Measurements from ENCODE around the gene CBFA2T3.

The CBFA2T3 gene

GRCh38 chr16:88842806-88843205, 134.2 kb downstream of the CBFA2T3 start:
- no peak for DNase-seq (ENCODE audit: low read depth)
- TF ChIP-seq, protein P1, sequence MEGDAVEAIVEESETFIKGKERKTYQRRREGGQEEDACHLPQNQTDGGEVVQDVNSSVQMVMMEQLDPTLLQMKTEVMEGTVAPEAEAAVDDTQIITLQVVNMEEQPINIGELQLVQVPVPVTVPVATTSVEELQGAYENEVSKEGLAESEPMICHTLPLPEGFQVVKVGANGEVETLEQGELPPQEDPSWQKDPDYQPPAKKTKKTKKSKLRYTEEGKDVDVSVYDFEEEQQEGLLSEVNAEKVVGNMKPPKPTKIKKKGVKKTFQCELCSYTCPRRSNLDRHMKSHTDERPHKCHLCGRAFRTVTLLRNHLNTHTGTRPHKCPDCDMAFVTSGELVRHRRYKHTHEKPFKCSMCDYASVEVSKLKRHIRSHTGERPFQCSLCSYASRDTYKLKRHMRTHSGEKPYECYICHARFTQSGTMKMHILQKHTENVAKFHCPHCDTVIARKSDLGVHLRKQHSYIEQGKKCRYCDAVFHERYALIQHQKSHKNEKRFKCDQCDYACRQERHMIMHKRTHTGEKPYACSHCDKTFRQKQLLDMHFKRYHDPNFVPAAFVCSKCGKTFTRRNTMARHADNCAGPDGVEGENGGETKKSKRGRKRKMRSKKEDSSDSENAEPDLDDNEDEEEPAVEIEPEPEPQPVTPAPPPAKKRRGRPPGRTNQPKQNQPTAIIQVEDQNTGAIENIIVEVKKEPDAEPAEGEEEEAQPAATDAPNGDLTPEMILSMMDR (conservative IDR thresholded peaks at IDR 0.05; ENCODE audit: control insufficient read depth, insufficient read depth, low read depth, low read length), result no peak
- no peak overlapping the region for H3K4me3 ChIP-seq (ENCODE audit: control insufficient read depth, low read depth, low read length)

- no peak for DNase-seq (ENCODE audit: low read depth)
- TF ChIP-seq, protein P1 (conservative IDR thresholded peaks at IDR 0.05; ENCODE audit: control insufficient read depth, insufficient read depth, low read depth, low read length), result no peak
- no peak overlapping the region for H3K4me3 ChIP-seq (ENCODE audit: control insufficient read depth, low read depth, low read length)
Observed at GRCh38 chr16:88842308-88842756, 134.7 kb downstream of the CBFA2T3 start.

DNA sequence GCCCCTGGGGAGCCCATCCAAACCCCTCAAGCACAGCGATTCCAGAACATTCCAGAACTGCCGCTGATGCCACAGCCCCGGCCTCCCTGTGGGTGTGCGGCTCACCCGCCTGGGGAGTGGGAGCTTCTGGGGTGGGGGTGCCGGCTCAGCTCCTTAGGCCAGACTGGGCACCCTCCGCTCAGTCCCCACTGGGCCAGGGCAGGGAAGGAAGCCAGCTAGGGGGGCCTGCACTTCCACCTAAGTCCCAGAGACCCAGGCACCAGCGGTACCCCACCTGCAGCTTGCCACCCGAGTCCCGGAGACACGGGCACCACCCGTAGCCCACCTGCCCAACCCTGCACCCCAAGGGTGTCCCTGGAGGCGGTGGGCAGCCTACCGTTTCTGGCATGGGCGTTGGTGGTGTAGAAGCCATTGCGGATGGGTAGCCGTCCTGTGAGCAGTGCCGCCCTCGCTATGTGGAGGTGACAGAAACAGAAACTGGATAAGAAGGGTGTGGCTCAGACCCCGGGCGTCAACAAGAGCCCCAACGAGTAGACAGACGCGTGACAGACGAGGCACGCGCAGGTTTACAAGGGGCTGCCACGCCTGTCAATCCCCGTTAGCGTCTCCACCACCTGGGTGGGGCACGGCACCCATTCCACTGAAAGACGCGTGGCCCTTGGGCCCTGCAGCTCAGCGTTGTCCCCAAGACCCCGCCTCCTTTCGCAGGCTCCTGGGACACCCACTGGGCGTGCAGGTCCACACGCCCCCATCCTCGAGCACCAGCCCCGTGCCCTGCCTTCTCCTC, 135.3 kb downstream of the CBFA2T3 start:
- DNase-seq (ENCODE audit: low read depth), result no peak
- TF ChIP-seq, protein P1 (conservative IDR thresholded peaks at IDR 0.05; ENCODE audit: control insufficient read depth, insufficient read depth, low read depth, low read length), result no peak
- H3K4me3 ChIP-seq (ENCODE audit: control insufficient read depth, low read depth, low read length), result no peak overlapping the region

GRCh38 chr16:88840600-88841215, 136.3 kb downstream of the CBFA2T3 start:
- no peak for DNase-seq (ENCODE audit: low read depth)
- TF ChIP-seq, protein P1 (conservative IDR thresholded peaks at IDR 0.05; ENCODE audit: control insufficient read depth, insufficient read depth, low read depth, low read length), result no peak
- no peak overlapping the region for H3K4me3 ChIP-seq (ENCODE audit: control insufficient read depth, low read depth, low read length)

- no peak for DNase-seq (ENCODE audit: low read depth)
- no peak overlapping the region for H3K4me3 ChIP-seq (ENCODE audit: control insufficient read depth, low read depth, low read length)
- TF ChIP-seq, protein P1 (conservative IDR thresholded peaks at IDR 0.05; ENCODE audit: control insufficient read depth, insufficient read depth, low read depth, low read length), result no peak
Observed at GRCh38 chr16:88839745-88840599, 137.0 kb downstream of the CBFA2T3 start.

DNA sequence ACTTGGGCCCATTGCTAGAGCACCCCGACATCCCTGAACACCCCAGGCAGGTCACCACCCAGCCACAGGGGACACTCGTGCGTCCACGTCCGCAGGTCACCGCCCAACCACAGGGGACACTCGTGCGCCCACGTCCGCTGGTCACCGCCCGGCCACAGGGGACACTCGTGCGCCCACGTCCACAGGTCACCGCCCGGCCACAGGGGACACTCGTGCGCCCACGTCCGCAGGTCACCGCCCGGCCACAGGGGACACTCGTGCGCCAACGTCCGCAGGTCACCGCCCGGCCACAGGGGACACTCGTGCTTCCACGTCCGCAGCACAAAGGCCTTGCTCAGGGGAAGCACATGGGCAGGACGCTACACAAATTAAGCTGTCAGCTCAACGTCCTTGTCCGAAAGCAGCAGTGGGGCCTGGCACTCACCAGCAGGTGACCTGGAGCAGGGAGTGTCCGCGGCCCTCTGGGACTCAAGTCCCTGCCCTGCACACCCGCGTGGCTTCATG, 137.9 kb downstream of the CBFA2T3 start:
- no peak overlapping the region for H3K4me3 ChIP-seq (ENCODE audit: control insufficient read depth, low read depth, low read length)
- DNase-seq (ENCODE audit: low read depth), result no peak
- TF ChIP-seq, protein P1 (conservative IDR thresholded peaks at IDR 0.05; ENCODE audit: control insufficient read depth, insufficient read depth, low read depth, low read length), result no peak
